ENCODE results near the gene CABCOCO1.

DNA sequence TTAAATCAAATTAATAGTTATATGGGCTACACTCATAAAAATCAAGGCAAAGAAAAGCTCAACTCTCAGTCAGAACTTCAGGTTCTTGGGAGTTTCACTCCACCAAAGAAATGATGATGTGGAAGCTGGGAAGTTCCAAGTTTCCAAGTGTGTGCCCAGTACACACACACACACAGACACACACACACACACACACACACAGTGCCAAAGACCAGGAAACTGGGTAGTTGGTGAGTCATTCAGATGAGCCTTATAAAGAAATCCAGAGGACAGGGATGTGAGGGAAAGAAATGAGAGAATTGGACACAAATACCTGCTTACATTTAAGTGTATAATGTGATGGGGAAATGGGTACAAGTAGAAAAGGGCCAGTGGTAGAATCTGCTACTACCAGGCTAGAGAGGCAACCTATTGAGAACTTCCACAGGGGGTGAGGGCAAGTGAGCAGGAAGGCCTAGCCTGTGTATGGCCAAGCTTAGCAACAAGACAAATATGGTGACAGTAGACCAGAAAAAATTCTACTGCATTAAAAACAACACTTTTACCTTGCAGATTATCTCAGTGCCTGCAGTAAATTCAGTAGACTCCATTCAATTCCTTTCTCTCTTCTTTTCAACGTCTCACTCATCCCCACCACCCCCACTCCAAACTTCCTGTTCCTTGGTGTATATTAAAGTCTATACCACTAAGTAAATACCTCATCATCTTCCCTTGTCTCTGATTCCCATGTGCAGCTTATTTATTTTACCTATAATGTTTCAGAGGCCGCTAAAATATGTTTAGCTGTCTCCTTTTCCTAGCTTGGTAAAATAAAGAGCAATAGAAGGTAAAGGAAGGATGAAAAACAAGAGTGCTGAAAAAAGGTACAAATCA, 95.0 kb downstream of the CABCOCO1 start:
- TF ChIP-seq EP300 (IDR thresholded peaks at IDR 0.05) (no peak), POLR2A (IDR thresholded peaks at IDR 0.05) (no peak)
- TF ChIP-seq, protein P1, sequence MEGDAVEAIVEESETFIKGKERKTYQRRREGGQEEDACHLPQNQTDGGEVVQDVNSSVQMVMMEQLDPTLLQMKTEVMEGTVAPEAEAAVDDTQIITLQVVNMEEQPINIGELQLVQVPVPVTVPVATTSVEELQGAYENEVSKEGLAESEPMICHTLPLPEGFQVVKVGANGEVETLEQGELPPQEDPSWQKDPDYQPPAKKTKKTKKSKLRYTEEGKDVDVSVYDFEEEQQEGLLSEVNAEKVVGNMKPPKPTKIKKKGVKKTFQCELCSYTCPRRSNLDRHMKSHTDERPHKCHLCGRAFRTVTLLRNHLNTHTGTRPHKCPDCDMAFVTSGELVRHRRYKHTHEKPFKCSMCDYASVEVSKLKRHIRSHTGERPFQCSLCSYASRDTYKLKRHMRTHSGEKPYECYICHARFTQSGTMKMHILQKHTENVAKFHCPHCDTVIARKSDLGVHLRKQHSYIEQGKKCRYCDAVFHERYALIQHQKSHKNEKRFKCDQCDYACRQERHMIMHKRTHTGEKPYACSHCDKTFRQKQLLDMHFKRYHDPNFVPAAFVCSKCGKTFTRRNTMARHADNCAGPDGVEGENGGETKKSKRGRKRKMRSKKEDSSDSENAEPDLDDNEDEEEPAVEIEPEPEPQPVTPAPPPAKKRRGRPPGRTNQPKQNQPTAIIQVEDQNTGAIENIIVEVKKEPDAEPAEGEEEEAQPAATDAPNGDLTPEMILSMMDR (IDR thresholded peaks at IDR 0.05), result no peak
